Suppressor macrophage (primary cell): Measurements from ENCODE around the gene WFDC5.
"Not testable (repeated sequence)": the region's sequence is repeated elsewhere in the genome, so short reads cannot be mapped to it uniquely, and the experiment has no call there.

ENCODE experiments used
- DNase-seq, 4 experiments: peaks; one replicate each; pipeline ENCODE4 v3.0.0-alpha.2; 2020 to 2022

WFDC5 gene

DNA sequence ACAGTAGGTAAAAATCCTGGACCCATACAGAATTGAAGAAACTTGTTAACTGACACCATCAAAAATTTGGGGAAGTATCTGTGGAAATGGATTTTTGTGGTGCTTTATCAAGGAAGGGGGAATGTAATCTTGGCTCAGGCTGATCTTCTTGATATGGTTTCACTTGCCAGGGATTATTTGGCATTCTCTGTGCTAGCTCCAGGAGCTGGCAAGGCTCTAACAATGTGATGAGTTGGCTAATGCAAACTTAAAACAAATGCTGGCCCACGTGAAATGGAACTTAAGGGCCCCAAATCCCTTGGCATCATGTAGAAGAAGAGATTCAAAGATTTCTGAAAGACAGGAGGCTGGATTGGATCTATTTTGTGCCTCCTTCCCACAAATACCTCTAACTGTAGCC is 27.2 kb downstream of the WFDC5 start:
- DNase-seq: no peak

- DNase-seq: peak; percentile 61 to 84 (median 73)
Measured at GRCh38 chr20:45087097-45087790, 27.7 kb downstream of the WFDC5 start.

- no peak for DNase-seq
Measured at GRCh38 chr20:45085867-45086266, 29.1 kb downstream of the WFDC5 start.

- DNase-seq: no peak
Measured at GRCh38 chr20:45085289-45085688, 29.7 kb downstream of the WFDC5 start.

DNA sequence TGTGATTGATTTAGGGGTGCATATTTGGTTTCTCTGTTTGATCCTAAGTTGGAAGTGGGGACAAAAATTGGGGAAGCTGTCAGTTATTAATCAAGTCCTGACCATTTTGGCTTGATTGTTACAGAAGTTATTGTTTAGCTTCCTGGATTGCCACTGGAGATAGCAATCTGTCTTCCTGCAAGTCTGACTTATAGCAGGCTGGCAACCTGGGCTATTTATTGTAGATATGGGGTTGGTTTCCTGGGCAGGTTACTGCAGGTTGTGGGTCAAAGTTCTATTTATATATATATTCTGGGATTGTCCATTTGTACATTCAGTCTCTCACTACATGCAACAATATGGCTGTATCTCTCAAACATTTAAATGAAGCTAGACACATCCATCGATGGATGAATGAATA is 31.8 kb downstream of the WFDC5 start:
- DNase-seq: no peak

DNA sequence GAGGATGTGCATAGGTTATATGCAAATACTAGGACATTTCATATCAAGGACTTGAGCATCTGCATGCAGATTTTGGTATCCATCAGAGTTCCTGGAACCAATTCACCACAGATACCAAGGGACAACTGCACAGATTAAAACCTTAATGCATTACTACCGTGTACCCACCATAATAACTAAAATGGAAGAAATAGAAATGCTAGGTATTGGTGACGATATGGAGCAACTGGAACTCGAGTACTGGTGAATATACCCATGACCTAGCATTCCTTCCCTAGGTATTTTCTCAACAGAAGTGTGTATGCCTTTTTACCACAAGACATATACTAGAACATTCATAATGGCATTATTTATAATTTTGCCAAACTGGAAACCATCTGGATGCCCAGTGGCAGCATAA is 32.5 kb downstream of the WFDC5 start:
- DNase-seq: no peak

GRCh38 chr20:45080867-45081624 is 33.9 kb downstream of the WFDC5 start:
- DNase-seq: peak; percentile 36 to 69 (median 56)

- no peak for DNase-seq
Measured at GRCh38 chr20:45077559-45077958, 37.4 kb downstream of the WFDC5 start.

DNA sequence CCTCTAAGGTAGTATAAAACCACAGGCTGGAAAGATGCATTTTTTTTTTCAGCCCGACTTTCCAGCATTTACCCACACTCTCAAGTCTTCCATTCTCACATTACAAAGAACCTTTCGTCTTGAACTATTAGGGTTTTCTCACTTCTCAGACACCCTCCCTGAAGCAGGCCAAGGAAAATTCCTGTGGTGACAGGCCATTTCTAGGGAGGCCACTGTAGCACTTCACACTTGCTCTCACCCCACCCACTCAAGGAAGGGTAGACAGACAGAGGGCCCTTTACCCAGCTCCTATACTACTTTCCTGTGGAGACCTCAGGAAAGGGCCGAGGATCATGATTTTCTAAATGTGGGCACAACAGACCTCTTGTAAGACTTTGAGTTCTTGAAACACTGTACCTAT is 41.8 kb downstream of the WFDC5 start:
- DNase-seq: no peak

DNA sequence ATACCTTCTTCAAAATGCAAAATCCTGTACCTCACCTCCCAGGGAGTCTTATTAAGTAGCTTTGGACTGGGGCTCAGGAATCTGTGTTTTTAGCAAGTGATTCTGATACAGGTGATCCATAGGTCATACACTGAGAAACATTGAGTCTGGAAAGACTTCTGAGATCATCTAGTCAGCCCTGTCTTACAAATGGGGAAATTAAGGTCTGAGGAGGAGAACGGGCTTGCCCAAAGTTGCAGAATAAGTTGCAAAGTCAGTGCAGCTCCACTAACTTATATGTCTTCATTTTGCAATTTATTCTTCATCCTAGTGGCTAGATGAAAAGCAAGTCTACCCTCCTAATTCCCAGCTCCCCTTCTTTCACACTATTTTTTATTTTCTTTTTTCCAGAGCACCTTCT is 42.9 kb downstream of the WFDC5 start:
- DNase-seq: peak in 2 of 4 experiments; percentile 15 to 25

DNA sequence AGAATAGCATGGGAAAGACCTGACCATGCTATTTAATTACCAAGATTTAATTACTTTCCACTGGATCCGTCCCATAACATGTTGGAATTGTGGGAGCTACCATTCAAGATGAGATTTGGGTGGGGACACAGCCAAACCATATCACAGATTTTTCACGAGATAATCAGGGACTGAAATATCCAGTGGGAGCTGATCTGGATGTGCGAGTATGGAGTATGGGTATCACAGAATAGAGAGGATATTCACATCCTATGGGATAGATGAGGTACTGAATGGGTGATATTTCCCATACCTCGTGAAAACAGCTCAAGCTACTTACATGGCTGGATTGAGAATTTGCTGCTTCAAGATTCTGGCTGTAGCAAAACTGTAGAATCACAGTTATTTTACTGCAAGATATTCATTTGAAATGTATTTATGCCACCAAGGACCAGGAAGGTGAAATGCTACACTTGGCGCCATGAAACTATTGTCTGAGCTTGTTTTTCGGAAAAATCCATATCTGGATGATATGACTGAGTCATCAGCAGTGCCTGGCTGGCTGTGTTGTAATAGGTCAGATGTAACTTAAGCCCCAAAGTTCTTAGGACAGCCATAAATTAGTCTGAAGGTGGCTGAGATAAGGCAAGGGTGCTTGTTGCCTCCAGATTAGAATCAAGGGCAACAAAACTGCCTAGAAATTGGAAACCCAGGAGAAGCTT is 43.9 kb downstream of the WFDC5 start:
- peak in 2 of 4 experiments; percentile 26 to 28 for DNase-seq

GRCh38 chr20:45069261-45069660 is 45.7 kb downstream of the WFDC5 start:
- no peak for DNase-seq

DNA sequence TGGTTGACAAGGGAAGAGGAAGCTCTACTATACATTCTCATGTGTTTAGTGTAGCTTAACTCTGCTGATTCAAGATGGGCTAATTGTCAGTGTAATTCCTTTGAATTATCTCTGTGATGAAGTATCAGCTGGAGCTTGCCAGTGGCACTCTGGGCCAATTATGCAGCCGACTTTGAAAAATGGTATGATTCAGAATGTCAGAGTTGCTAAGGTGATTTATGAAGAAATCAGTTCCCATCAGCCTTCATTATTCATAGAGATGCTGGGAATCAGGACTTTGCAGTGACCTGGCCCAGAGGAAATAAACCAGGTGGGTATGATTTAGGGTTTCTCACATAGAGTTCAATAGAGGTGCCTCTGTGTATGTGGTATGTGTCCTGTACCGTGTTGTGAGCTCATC is 47.4 kb downstream of the WFDC5 start:
- DNase-seq: no peak

DNA sequence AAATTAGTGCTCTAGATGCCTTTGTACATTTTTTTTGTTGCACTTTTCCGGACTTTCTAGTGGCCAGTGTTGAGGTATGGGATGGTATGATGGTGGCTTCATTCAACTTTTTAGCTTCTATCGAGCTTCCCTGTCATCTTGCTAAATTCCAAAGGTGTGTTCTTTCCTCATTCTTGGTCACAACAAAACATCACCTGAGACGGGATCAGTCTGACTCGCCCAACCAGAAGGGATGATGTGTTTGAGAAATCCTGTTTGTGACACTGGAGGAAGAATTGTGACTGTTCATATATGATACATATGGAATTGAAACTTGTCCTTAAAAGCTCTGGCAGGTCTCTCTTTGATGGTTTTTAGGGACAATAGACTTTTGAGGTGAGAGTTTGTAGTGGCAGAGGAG is 47.9 kb downstream of the WFDC5 start:
- no peak for DNase-seq

DNA sequence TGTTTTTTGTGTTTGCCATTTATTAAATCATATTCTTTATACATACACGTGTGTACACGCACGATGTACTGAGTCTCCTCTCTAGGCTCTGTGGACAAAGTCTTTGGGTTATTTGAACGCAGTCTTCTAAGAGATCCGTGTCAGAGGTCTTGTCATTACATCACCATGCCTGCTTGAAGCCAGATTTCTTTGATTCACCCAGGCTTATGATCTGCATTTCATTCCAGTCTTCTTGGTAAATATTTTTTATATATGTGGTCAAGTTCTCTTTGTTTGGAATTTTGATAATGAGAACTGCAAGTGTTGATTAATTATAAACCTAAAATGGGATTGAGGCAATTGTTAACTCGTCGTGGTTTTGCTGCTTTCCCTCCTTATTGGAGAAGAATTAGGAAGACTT is 48.6 kb downstream of the WFDC5 start:
- DNase-seq: no peak

DNA sequence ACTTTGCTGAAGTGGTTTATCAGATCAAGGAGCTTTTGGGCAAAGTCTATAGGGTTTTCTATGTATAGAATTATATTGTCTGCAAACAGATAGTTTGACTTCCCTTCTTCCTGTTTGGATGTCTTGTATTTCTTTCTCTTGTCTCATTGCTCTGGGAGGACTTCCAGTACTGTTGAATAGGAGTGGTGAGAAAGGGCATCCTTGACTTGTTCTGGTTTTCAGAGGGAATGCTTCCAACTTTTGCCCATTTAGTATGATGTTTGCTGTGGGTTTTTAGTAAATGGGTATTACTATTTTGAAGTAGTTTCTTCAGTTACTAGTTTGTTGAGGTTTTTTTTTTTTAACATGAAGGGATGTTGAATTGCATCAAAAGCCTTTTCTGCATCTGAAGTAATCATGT is 50.2 kb downstream of the WFDC5 start:
- DNase-seq: no peak

DNA sequence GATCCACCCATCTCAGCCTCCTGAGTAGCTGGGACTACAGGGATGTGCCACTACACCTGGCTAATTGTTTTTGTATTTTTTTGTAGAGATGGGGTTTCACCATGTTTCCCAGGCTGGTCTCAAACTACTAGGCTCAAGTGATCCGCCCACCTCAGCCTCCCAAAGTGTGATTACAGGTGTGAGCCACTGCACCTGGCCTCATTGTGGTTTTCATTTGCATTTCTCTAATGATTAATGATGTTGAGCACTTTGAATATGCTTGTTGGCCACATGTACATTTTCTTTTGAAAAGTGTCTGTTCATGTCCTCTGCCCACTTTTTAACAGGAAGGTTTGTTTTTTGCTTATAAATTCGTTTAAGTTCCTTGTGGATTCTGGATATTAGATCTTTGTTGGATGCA is 51.9 kb downstream of the WFDC5 start:
- DNase-seq: not testable (repeated sequence)

DNA sequence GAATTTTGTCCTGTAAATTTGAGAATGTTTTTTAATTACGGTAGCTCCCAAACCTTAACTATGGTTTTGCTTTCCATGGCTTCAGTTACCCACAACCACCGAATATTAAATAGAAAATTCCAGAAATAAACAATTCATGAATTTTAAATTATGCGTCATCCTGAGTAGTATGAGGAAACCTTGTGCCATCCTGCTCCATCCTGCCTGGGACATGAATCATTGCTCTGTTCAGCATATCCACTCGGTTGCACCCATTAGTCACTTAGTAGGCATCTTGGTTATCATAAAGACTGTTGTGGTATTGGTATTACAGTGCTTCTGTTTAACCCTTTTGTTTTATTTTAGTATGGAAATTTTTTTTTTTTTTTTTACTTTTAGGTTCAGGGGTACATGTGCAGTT is 53.7 kb downstream of the WFDC5 start:
- DNase-seq: no peak

DNA sequence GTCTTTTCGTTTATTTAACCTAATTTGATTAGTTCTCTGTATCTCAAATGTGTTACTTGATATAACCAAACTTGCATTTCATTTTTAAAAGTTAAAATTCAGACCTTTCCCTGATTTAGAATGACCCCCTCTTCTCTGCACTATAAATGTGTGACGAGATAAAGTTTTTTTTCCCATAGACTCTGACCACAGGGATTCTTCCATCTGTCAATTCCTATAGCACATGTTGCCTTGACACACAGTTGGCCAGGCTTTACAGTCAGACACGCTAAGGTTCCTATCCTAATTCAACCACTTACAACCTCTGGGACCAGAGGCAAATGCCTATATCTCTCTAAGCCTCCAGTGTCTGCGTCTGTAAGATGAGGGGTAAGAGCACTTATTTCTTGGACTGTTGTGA is 54.7 kb downstream of the WFDC5 start:
- DNase-seq: no peak
